Measurements from ENCODE around the gene CHRNA1.

Gene CHRNA1

DNA sequence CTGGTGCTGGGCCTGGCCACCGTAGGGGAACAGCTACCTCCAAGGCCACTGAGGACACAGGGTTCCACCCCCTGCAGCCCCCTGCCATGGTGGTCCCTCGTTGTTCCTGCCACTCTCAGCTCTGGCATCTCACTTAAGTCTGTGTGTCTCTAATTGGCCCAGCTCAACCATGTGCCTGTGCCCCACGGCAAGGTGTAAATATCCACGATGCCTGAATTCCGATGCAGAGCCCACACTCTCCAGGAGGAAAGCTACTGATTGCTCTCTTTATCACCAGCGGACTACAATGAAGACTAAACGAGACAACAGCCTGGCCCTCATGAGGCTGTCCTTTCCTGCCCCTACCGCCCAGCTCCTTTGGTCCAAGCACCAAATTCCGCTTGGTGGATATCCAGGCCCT, 17.0 kb upstream of the CHRNA1 start:
- no peak for DNase-seq

- no peak for DNase-seq
Observed at GRCh38 chr2:174780856-174781255, 16.6 kb upstream of the CHRNA1 start.

- DNase-seq, result peak in 1 of 2 donors; percentile 22
Observed at GRCh38 chr2:174780191-174780840, 16.0 kb upstream of the CHRNA1 start.

GRCh38 chr2:174779361-174779928, 15.2 kb upstream of the CHRNA1 start:
- peak in 1 of 2 donors; percentile 10 for DNase-seq

GRCh38 chr2:174778085-174778981, 14.1 kb upstream of the CHRNA1 start:
- DNase-seq, result peak; percentile 71 to 81

- DNase-seq, result no peak
Observed at GRCh38 chr2:174777347-174778084, 13.2 kb upstream of the CHRNA1 start.

DNA sequence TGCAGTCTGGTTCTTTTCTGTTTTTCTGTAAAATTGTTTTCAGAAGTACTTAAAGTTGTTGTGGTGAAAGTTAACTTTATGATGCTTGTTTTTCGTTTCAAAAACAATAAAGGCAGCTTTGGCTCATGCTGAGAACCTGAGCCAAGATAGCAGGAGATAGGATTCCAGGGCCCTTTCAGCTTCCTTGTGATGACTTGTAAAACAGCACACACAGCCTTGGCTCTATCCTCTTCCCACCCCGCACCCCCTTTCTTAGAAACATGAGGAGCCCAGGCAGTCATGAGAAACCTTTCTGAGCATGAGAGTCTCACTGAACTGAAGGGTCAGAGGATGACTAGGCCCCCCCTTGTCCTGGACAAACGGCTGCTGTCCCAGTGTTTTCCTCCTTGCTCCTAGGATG, 12.4 kb upstream of the CHRNA1 start:
- DNase-seq, result no peak

GRCh38 chr2:174776223-174776622, 12.0 kb upstream of the CHRNA1 start:
- DNase-seq, result peak in 1 of 2 donors; percentile 15

DNA sequence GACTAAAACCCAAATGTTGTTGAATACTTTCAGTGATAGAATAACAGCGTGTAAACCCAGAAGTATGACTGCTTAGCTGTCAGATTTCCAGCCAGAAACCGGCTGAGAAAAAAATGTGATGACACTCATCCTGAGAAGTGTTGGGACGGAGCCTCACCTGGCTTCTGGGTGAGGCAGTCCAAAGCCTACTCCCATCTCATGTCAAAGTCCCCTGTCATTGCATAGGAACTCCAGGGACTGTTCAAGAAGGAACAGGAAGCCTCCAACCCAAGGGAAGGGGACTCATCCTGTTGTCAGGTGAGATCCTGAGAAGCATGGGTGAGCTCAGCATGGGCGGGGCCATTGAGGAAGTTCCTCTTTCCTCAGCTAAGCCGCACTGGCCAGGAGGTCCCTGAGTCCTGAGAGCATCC, 11.3 kb upstream of the CHRNA1 start:
- DNase-seq, result no peak

DNA sequence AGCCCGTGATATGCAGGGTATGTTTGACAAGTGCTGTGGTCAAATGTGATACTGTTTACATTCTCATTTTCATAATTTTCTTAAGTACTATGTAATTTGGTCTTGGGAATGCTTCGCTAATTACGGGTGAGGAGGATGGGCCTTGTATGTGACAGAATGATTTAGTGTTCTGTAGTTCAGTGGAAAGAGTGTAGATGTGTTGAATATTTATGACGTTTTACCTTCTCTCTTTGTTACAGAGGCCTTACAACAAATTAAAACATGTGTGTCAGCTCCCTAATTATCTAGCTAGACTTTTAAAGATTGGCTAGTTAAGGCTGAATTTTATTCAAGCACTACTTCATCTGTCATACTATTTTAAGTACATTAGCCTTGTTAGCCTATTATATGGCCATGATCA, 10.6 kb upstream of the CHRNA1 start:
- DNase-seq, result no peak

GRCh38 chr2:174773215-174773614, 8.9 kb upstream of the CHRNA1 start:
- no peak for DNase-seq

DNA sequence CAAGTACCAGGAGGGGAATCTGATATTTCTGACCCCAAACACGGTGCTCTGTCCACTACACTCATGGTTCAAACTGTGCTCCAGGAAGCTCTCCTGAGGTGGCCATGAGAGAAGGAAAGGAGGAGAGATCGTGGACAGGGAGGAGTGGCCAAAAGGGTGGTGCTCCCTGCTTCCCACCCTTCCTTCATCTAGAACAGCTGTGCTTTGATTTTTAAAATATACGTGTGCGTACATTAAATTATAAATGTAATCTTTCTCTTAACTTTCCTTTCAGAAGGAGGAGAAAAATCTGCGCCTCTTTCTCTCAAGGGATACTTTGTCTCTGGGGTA, 8.2 kb upstream of the CHRNA1 start:
- DNase-seq, result no peak

DNA sequence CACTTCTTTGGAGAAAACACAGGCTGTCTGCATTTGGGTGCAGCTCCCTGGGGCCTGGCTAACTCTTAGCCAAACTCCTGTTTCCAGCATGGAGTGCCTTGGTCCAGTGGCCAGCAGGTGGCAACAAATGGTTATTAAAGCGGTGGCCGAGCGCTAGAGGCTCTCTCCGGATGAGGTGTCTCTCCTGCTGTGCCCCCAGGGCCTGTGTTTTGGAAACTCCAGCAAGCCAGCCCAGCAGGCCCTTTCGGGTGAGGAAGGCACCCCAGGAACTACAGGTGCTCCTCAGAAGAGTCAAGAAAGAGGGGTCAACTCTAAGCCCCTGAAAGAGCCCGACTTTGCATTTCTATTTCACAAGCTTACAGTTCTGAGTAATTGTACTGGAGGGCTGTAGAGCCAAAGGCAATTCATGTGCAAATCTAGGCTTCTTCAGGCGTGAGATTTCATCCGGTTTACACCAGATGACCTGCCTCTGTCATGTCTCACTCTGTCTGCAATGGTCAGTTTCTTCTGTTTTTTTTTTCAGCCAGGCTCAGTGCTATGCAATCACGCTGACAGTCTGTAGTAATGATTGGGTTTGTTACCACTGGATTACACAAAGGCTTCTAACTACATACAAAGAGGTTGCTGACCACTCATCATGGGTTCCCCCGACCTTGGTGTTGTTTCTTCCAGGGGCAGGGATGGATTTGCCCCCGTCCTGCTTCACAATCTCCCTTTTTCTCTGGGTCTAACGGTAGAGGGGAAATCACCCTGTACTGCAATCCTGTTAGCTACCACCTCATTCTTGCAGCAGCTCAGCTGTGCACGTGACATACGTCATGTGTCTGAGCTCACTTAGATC, 7.6 kb upstream of the CHRNA1 start:
- peak; percentile 20 to 43 for DNase-seq

DNA sequence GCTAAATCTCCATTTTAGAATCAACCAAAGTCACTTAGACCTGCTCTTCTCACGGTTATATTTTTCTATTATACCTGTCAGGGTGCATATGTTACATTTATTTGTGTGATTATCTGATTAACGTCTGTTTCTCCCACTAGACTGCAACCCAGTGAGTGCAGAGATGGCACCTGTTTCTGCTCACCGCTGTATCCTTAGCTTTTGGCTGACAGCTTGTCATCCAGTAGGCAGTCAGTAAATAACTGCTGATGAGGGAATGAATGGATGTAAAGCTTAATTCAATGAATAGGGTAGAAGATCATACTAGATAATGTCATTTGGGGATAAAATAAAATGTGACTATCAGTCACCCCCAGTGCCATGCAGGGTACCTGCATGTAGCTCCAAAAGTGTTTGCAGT, 6.9 kb upstream of the CHRNA1 start:
- DNase-seq, result no peak

- DNase-seq, result no peak
Observed at GRCh38 chr2:174768557-174768956, 4.3 kb upstream of the CHRNA1 start.

GRCh38 chr2:174766271-174766670, 2.0 kb upstream of the CHRNA1 start:
- no peak for DNase-seq

DNA sequence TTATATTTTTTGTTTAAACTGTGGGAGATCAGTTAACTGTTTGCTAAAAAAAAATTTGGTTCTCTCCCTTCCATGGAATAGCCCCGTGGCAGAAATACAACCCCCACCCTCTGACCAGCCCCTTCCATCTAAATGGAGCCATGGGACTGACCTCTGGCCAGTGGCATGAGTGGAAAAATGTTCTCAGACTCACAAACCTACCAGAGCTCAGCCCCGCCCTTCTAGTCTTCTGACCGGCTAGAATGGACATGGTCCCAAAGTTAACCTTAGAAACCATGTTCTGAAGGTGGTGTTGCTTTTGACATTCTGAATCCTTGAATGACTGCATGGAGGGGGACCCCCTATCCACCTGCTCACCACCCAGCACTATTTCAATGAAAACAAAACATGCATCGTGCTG, 1.3 kb upstream of the CHRNA1 start:
- no peak for DNase-seq

GRCh38 chr2:174763780-174764179, 492 bp downstream of the CHRNA1 start:
- no peak for DNase-seq

- DNase-seq, result no peak
Observed at GRCh38 chr2:174762464-174762863, 1.8 kb downstream of the CHRNA1 start.

GRCh38 chr2:174761837-174762236, 2.4 kb downstream of the CHRNA1 start:
- no peak for DNase-seq

- DNase-seq, result no peak
Observed at GRCh38 chr2:174760845-174761473, 3.3 kb downstream of the CHRNA1 start.

All from CD4-positive, alpha-beta T cell treated with Interferon alpha-2 for 1 hour (primary cell).